ENCODE measurements around the gene BEAN1. TPM values are rescaled to one million over a fixed set of nuclear protein-coding genes. Genes with fewer than 3 reads are reported as not detected.

Gene BEAN1
- total RNA-seq, 4 donors from 2014 or later, result 0.23 to 0.50 TPM; not detected in 2

DNA sequence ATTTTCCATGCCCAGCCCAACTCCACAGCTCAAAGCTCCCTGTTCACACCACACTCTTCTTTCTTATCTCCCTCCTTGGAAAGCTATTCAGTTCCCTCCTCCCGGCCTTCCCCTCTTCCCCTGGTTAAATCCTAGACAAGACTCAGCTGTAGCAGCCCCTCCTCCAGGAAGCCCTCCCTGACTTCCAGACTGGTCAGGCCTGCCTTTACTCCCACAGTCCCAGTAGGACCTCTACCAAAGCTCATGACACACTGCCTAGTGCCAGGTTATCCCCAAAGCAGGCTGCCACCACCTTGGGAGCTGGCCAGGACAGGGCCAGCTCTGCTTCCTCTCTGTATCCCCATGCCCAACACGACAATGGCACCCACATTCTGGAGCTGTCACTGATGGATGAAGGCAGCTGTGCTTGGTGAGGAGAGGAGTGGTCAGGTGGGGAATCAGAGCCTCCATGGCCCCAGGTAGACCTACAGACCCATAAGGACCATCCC is 50.0 kb downstream of the BEAN1 start:
- WGBS, result 79% methylated on average over 2 of the region's 2 CpGs
- Histone ChIP-seq H3K4me1 (peaks cover 0 to 9% (median 6%) of the 10 kb centered on the region in 4 donors), H3K36me3 (no peaks in the 10 kb centered on the region), H3K27me3 (peaks cover 0 to 44% (median 10%) of the 10 kb centered on the region in 4 donors), H3K27ac (replicated peaks in 1 of 4) (no peak overlapping the region), H3K4me3 (no peak overlapping the region), H3K9me3 (no peaks in the 10 kb centered on the region)
- DNase-seq (ENCODE audit: extremely low spot score), result no peak
- no peak for TF ChIP-seq POLR2AphosphoS5 (IDR thresholded peaks at IDR 0.05)
- TF ChIP-seq EP300 (IDR thresholded peaks at IDR 0.05), result no peak
- no peak for TF ChIP-seq POLR2A (IDR thresholded peaks at IDR 0.05; ENCODE audit: low read depth)
- TF ChIP-seq, protein P1, sequence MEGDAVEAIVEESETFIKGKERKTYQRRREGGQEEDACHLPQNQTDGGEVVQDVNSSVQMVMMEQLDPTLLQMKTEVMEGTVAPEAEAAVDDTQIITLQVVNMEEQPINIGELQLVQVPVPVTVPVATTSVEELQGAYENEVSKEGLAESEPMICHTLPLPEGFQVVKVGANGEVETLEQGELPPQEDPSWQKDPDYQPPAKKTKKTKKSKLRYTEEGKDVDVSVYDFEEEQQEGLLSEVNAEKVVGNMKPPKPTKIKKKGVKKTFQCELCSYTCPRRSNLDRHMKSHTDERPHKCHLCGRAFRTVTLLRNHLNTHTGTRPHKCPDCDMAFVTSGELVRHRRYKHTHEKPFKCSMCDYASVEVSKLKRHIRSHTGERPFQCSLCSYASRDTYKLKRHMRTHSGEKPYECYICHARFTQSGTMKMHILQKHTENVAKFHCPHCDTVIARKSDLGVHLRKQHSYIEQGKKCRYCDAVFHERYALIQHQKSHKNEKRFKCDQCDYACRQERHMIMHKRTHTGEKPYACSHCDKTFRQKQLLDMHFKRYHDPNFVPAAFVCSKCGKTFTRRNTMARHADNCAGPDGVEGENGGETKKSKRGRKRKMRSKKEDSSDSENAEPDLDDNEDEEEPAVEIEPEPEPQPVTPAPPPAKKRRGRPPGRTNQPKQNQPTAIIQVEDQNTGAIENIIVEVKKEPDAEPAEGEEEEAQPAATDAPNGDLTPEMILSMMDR (IDR thresholded peaks at IDR 0.05), result no peak
- intact Hi-C loops (cut with DNase I), result no loop called here

DNA sequence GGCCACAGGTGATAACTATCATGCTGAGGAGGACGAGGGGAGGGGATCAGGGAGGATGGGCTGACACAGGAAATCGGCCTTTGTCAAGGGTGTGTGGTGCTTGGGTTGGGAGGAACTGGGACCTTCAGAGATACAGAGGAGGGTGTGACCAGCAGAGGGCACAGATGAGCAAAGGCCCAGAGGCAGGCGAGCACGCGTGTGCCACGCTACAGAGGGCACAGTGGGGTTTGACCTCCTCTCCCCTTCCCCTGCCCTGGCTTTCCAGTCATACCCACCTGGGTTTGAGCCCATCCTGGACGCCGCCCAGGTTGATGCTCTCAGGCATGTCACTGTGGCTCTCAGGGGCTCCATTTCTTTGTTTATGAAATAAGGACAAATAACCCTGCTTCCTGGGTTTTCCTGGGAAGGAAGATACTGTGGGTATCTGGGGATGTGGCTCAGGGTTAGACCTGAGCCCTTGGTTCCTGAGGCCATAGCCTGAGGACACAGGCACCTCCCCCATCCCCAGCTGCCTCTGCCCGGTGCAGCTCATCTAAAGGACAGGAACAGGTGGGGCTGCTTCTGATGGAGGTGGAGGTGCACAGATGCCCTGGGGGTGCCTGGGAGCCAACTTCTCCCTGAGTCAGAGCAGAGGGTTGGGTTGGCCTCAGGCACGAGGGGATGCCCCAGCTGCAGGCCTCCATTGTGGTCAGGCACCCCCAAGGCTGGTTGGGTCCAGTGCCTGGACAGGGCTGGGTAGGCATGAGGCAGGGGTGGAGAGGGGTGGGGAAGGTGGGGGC is 51.8 kb downstream of the BEAN1 start:
- H3K27ac ChIP-seq (replicated peaks in 1 of 4), result no peak overlapping the region
- no peak overlapping the region for H3K4me3 ChIP-seq
- H3K27me3 ChIP-seq, result peaks cover 0 to 34% (median 10%) of the 10 kb centered on the region in 4 donors
- no peaks in the 10 kb centered on the region for H3K9me3 ChIP-seq
- 31% methylated on average over 9 of the region's 10 CpGs for WGBS
- DNase-seq (ENCODE audit: extremely low spot score), result no peak
- peak in 1 of 2 donors; percentile 32 for TF ChIP-seq POLR2AphosphoS5 (IDR thresholded peaks at IDR 0.05)
- TF ChIP-seq POLR2A (IDR thresholded peaks at IDR 0.05; ENCODE audit: low read depth), result no peak
- TF ChIP-seq, protein P1 (IDR thresholded peaks at IDR 0.05), result peak; percentile 54 to 79 (median 55)
- TF ChIP-seq EP300 (IDR thresholded peaks at IDR 0.05), result no peak
- peaks cover 0 to 10% (median 7%) of the 10 kb centered on the region in 4 donors for H3K4me1 ChIP-seq
- intact Hi-C loops (cut with DNase I), result no loop called here
- no peaks in the 10 kb centered on the region for H3K36me3 ChIP-seq

DNA sequence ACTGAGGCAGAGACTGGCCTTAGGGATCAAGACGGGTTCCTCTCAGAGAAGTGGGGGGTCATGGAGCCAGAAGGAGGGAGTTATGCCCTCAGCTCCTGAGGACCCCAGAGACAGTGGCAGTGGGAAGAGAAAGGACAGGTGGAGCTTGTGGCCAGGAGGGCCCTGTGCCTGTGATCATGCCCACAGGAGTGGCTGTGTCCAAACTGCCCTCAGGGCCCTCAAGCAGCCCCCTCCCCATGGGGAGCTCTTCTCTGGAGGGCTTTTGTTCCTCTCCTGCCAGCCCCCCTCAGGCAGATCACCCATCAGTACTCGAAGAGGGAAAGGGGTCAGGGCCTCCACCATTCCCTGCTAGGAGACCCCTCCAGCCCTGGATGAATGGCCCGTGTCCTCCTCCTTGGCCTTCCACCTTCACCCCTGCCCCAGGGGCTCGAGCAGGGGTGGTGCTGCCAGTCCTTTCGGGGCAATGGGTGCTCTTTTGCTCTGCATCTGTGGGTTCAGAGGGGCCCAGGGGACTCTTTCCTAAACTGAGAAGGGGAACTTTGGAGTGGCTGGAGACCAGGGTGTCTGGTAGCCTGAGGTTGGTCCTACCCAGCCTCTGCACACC is 52.7 kb downstream of the BEAN1 start:
- H3K27ac ChIP-seq (replicated peaks in 1 of 4), result no peak overlapping the region
- intact Hi-C loops (cut with DNase I), result loop anchor here (5.0 kb wide), 1 partner anchor 108 kb away; no protein-coding TSS in a partner anchor
- H3K9me3 ChIP-seq, result no peaks in the 10 kb centered on the region
- H3K4me1 ChIP-seq, result peaks cover 0 to 10% (median 7%) of the 10 kb centered on the region in 4 donors
- no peak overlapping the region for H3K4me3 ChIP-seq
- no peak for DNase-seq (ENCODE audit: extremely low spot score)
- whole genome bisulfite sequencing, result 76% methylated on average over 5 of the region's 5 CpGs
- peaks cover 0 to 34% (median 10%) of the 10 kb centered on the region in 4 donors for H3K27me3 ChIP-seq
- TF ChIP-seq, protein P1 (IDR thresholded peaks at IDR 0.05), result no peak
- no peak for TF ChIP-seq POLR2AphosphoS5 (IDR thresholded peaks at IDR 0.05)
- no peak for TF ChIP-seq EP300 (IDR thresholded peaks at IDR 0.05)
- no peak for TF ChIP-seq POLR2A (IDR thresholded peaks at IDR 0.05; ENCODE audit: low read depth)
- H3K36me3 ChIP-seq, result no peaks in the 10 kb centered on the region

DNA sequence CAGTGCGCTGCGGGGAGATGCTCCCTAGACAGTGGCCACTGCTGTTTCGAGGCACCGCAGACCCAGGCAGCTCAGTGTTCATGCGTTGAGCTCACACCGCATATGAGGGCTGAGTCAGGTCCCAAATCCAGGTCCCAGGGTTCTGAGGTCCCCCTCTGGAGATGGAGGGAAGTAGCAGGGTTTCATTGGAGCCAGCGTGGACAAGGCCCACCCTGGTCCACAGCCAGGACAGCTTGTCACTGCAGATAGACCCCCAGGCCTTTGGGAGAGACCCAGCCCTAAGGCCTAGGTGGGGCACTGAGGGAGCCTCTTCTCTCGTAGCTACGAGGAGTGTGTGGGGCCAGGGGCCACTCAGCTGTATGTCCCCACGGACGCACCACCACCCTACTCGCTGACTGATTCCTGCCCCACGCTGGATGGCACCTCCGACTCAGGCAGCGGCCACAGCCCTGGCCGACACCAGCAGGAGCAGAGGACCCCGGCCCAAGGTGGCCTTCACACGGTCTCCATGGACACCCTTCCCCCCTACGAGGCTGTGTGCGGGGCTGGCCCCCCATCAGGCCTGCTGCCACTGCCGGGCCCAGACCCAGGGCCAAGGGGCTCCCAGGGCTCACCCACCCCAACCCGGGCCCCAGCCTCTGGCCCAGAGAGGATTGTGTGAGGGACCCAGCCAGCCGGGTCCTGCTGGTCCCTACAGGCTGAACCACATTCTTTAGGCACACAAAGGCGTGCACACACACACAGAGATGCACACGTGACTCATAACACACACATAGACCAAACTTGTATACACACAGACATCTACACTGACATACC is 53.4 kb downstream of the BEAN1 start:
- intact Hi-C loops (cut with DNase I), result loop anchor here (5.0 kb wide), 1 partner anchor 107 kb away; no protein-coding TSS in a partner anchor
- Histone ChIP-seq H3K4me1 (peaks cover 0 to 10% (median 7%) of the 10 kb centered on the region in 4 donors), H3K27ac (replicated peaks in 1 of 4) (no peak overlapping the region), H3K9me3 (no peaks in the 10 kb centered on the region), H3K36me3 (peaks cover 0 to 2% (median 0%) of the 10 kb centered on the region in 4 donors), H3K27me3 (peaks cover 0 to 28% (median 10%) of the 10 kb centered on the region in 4 donors), H3K4me3 (no peak overlapping the region)
- 78% methylated on average over 10 of the region's 25 CpGs for WGBS
- TF ChIP-seq POLR2AphosphoS5 (IDR thresholded peaks at IDR 0.05) (no peak), EP300 (IDR thresholded peaks at IDR 0.05) (no peak), POLR2A (IDR thresholded peaks at IDR 0.05; ENCODE audit: low read depth) (no peak)
- TF ChIP-seq, protein P1 (IDR thresholded peaks at IDR 0.05), result no peak
- no peak for DNase-seq (ENCODE audit: extremely low spot score)
